Activated B cell treated with CpG ODN at 0.5 μM for 24 hours (primary cell): ENCODE measurements around the gene FBXO10. TPM values are rescaled to one million over a fixed set of nuclear protein-coding genes. Genes with fewer than 3 reads are reported as not detected.

Source experiments
- ATAC-seq: fragments of 200-7000 bp; cut with Tn5 transposase; one replicate; pipeline ENCODE4 v1.10.0; 2021; ENCODE audit warnings: low read depth, mild to moderate bottlenecking, moderate library complexity
- CTCF ChIA-PET: fragments of 350-600 bp; sonication (Branson Sonifier 250); formaldehyde crosslinking; loops from one replicate; lab custom pipeline; 2021; ENCODE audit warnings: antibody characterized with exemption; lab: Charles Lee
- POLR2A ChIA-PET: fragments of 350-600 bp; sonication (Branson Sonifier 250); formaldehyde crosslinking; loops from one replicate; lab custom pipeline; 2021; ENCODE audit warnings: antibody characterized with exemption; lab: Charles Lee
- DNase-seq: peaks from one replicate; pipeline ENCODE4 v3.0.0; 2022
- H3K27ac Mint-ChIP-seq: one replicate; pipeline ENCODE4 v1.8.0; 2020; ENCODE audit warnings: mixed read lengths
- H3K27me3 Mint-ChIP-seq: one replicate; pipeline ENCODE4 v1.8.0; 2021; ENCODE audit warnings: mixed read lengths
- H3K36me3 Mint-ChIP-seq: one replicate; pipeline ENCODE4 v1.8.0; 2021; ENCODE audit warnings: low read depth, mixed read lengths
- H3K4me1 Mint-ChIP-seq: one replicate; pipeline ENCODE4 v1.8.0; 2021; ENCODE audit warnings: mixed read lengths
- H3K4me3 Mint-ChIP-seq: one replicate; pipeline ENCODE4 v1.8.0; 2020; ENCODE audit warnings: mild to moderate bottlenecking, mixed read lengths
- H3K9me3 Mint-ChIP-seq: one replicate; pipeline ENCODE4 v1.8.0; 2020; ENCODE audit warnings: mixed read lengths
- intact Hi-C: fragments of 100-400 bp; cut with micrococcal nuclease; formaldehyde crosslinking; loops from one replicate; pipeline ENCODE4 v1.15.1; 2024
- total RNA-seq: library from RNA; stranded (reverse); gene quantifications from 2 replicates; pipeline ENCODE4 v1.2.3, GENCODE V29; 2022
- TF ChIP-seq, protein P1 (sequence below): fragments of 200-600 bp; IDR thresholded peaks from one replicate; pipeline ENCODE4 v1.8.0; 2022; ENCODE audit warnings: antibody characterized with exemption, mild to moderate bottlenecking

The FBXO10 gene
- total RNA-seq, 1 donor from 2014 or later, result 39.4 TPM

DNA sequence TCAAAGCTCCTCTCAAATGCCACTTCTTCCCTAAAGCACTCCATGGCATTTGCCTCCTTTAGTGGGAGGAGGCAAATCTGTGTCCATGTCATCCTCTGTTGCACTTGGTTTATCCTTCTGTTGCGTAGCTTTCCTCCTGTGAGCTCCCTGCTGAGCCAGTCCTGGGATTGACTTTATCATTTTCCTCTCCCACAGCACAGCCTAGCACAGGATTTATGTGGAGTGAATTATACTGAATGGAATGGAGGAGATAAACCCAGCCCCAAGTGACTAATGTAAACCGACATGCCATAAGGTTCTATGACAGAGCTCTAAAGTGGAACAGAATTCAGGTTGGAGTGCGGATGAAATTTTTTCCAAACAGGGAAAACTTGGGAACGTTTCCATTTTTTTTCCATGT is 42.6 kb upstream of the FBXO10 start:
- Mint-ChIP-seq H3K9me3 (no peaks in the 10 kb centered on the region), H3K4me1 (no peaks in the 10 kb centered on the region), H3K4me3 (no peak overlapping the region), H3K36me3 (no peaks in the 10 kb centered on the region), H3K27me3 (no peaks in the 10 kb centered on the region), H3K27ac (no peak overlapping the region)
- DNase-seq (no peak), ATAC-seq (no peak)
- TF ChIP-seq, protein P1, sequence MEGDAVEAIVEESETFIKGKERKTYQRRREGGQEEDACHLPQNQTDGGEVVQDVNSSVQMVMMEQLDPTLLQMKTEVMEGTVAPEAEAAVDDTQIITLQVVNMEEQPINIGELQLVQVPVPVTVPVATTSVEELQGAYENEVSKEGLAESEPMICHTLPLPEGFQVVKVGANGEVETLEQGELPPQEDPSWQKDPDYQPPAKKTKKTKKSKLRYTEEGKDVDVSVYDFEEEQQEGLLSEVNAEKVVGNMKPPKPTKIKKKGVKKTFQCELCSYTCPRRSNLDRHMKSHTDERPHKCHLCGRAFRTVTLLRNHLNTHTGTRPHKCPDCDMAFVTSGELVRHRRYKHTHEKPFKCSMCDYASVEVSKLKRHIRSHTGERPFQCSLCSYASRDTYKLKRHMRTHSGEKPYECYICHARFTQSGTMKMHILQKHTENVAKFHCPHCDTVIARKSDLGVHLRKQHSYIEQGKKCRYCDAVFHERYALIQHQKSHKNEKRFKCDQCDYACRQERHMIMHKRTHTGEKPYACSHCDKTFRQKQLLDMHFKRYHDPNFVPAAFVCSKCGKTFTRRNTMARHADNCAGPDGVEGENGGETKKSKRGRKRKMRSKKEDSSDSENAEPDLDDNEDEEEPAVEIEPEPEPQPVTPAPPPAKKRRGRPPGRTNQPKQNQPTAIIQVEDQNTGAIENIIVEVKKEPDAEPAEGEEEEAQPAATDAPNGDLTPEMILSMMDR, result no peak
- ChIA-PET POLR2A (no interaction called here), CTCF (no interaction called here)
- intact Hi-C loops, result no loop called here

DNA sequence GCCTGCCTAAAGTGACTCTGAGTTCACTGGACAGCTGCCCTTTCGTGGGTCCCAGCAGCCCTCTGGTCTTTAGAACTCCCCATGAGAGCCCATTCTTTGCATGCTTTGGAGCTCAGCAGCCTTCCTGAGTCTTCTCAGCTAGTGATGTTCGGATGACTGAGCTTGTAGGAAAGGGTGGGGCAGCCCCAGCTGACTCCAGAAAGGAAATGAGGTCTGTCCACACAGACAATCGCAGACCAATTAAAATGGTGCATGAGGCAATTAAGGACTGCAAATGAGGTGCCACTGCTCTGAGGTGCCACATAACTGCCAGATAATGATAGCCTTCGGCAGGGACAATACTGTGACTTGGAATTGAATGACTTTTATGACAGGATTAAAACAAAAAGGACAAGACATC is 41.7 kb upstream of the FBXO10 start:
- intact Hi-C loops, result no loop called here
- H3K4me3 Mint-ChIP-seq, result no peak overlapping the region
- POLR2A ChIA-PET, result no interaction called here
- H3K4me1 Mint-ChIP-seq, result no peaks in the 10 kb centered on the region
- no peaks in the 10 kb centered on the region for H3K9me3 Mint-ChIP-seq
- ATAC-seq (no peak), DNase-seq (no peak)
- H3K27me3 Mint-ChIP-seq, result no peaks in the 10 kb centered on the region
- CTCF ChIA-PET, result no interaction called here
- H3K36me3 Mint-ChIP-seq, result no peaks in the 10 kb centered on the region
- TF ChIP-seq, protein P1, result no peak
- H3K27ac Mint-ChIP-seq, result no peak overlapping the region

DNA sequence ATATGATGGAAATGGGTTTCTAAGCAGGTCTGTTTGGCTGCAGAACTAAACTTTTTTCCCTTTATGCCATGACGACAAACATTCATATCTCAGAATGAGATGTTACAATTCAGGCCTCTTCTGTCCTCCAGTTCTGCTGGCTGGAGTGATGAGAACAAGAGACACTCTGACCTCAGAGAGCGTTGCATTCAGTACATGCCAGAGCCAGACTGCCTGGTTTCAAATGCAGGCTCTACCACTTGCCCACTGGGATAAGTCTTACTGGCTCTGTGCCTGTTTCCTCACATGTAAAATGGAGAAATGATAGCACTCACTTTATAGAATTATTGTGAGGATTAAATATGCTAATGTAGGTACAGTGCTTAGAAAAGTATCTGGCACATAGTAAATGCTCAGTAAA is 41.0 kb upstream of the FBXO10 start:
- ChIA-PET CTCF (no interaction called here), POLR2A (no interaction called here)
- Mint-ChIP-seq H3K4me1 (no peaks in the 10 kb centered on the region), H3K4me3 (no peak overlapping the region), H3K27me3 (no peaks in the 10 kb centered on the region), H3K27ac (no peak overlapping the region), H3K9me3 (no peaks in the 10 kb centered on the region), H3K36me3 (no peaks in the 10 kb centered on the region)
- DNase-seq, result no peak
- TF ChIP-seq, protein P1, result no peak
- intact Hi-C loops, result no loop called here
- ATAC-seq, result no peak

DNA sequence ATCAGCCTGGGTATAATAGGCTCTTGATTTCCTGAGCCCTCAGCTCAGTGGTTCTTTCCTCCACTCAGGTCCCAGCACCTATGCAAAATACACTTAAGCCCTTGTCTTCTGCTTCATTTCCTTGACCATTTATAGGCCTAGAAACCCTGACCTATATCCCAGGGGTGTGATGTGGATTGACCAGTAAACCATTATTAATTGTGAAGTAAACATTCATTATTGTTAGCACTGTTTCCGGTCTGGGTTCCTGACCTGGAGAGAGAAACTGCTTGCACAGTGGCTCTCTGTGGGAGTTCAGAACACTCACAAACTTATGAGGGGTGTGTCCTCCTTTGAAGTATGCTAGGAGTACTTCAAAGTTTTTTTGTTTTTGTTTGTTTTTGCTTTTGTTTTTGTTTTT is 35.8 kb upstream of the FBXO10 start:
- CTCF ChIA-PET, result no interaction called here
- H3K4me3 Mint-ChIP-seq, result no peak overlapping the region

DNA sequence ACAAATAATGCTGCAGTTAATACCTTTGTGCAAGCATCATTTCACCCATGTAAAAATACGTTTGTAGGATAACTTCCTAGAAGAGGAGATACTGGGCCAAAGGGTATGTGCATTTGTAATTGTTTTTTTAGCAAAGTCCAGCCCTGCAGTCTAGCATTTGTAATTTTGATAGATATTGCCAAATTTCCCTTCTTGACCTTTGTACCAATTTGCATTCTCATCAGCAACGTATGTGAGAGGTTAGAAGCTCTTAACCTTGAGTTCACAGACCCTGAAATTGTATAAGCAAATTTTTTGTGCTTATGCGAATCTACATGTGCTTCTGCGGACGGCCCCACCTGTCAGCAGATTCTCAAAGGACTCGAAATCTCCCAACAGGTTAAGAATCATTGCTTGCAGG is 34.8 kb upstream of the FBXO10 start:
- H3K4me1 Mint-ChIP-seq, result no peaks in the 10 kb centered on the region
- TF ChIP-seq, protein P1, result no peak
- intact Hi-C loops, result no loop called here
- ATAC-seq (no peak), DNase-seq (no peak)
- no peaks in the 10 kb centered on the region for H3K9me3 Mint-ChIP-seq
- CTCF ChIA-PET, result no interaction called here
- H3K36me3 Mint-ChIP-seq, result no peaks in the 10 kb centered on the region
- no peak overlapping the region for H3K4me3 Mint-ChIP-seq
- POLR2A ChIA-PET, result no interaction called here
- H3K27ac Mint-ChIP-seq, result no peak overlapping the region
- H3K27me3 Mint-ChIP-seq, result peaks cover 11% of the 10 kb centered on the region

More for the DNA sequence above, 35.8 kb upstream of the FBXO10 start:
- no peak for ATAC-seq
- Mint-ChIP-seq H3K27ac (no peak overlapping the region), H3K9me3 (no peaks in the 10 kb centered on the region), H3K27me3 (peaks cover 6% of the 10 kb centered on the region), H3K36me3 (no peaks in the 10 kb centered on the region), H3K4me1 (no peaks in the 10 kb centered on the region)
- POLR2A ChIA-PET, result no interaction called here
- no peak for DNase-seq
- TF ChIP-seq, protein P1, result no peak
- intact Hi-C loops, result no loop called here
